DMS153 treated with DMSO at 0.1 percent for 48 hours (cell line): ENCODE data around the gene CYFIP1.

ENCODE experiments used
- DNase-seq: peaks from one replicate; lab custom pipeline; 2025; ENCODE audit not compliant: unreplicated experiment; lab: John Stamatoyannopoulos, UW

CYFIP1 gene

DNA sequence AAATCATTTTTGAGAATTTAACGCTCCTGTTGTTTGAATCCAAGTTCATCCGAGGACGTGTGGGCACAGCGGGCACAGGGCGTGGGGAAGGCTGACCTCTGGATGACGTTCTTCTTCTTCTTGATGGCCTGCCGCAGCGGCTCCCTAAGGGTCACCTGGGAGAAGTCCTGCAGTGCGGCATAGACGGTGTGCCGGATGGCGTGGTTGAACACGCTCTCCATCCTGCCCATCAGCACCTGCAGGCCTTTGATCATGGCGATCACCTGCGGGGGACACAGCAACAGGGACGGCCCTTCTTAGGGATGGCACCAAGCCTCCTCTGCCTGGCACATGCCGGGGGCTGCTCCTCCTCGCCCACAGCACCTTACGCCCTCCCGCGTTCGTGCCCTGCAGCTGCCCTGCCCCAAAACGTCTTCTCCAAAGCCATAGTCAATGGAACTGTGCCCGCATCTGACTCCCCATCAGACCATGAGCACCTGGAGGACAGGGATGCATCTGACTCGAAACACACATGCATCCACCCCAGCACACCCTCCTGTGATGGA, 61.5 kb downstream of the CYFIP1 start:
- no peak for DNase-seq

DNA sequence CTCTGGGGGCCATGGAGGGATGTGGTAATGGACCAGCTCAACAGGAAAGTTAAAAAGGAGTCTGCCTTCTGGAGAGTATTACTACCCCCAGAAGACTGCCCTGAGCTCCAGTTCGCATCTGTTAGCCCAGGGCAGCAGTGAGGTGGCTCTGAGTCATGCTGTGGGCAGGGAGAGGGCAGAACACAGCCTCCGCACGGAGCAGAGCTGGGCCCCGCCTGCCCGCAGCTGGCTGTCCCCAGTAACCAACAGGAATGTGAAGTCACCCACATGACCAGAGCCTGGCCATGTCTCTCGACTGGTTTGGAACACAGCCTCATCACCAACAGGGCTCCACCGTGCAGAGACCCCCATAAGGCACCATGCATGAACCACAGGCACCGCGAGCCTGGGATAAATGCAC, 62.1 kb downstream of the CYFIP1 start:
- no peak for DNase-seq

GRCh38 chr15:22917556-22917955, 62.6 kb downstream of the CYFIP1 start:
- DNase-seq: no peak

- DNase-seq: no peak
Measured at GRCh38 chr15:22916606-22917350, 63.4 kb downstream of the CYFIP1 start.

DNA sequence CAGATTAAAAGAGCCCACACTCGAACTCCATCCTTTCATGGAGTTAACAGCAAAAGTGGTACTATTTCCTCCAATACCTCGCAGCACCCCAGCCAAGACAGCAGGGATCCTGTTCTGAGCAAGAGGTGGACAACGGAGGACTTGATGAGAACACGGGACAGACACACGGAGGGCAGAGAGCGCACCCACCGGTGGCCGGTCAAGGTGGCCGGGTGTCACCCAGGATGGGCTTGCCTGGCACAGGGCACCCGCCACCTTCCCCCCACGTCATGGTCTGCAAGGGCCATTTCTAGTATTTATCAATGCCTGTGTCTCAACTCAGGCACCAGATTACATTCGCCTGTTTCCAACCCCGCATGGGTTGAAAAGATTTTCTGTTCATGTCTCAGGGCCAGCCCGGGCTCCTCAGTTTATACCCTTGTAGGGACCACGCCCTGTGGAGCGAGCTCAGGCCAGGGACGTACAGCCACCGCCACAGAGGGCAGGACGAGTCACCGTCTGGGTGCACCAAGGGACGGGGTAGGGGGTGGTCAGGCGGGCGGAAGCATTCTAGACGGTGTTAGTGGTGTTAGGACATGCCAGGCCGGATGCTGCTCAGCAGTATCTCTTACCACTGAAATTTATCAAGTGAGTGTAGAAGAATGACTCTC, 64.2 kb downstream of the CYFIP1 start:
- no peak for DNase-seq

GRCh38 chr15:22913646-22914380, 66.4 kb downstream of the CYFIP1 start:
- no peak for DNase-seq

GRCh38 chr15:22912256-22912655, 67.9 kb downstream of the CYFIP1 start:
- no peak for DNase-seq

DNA sequence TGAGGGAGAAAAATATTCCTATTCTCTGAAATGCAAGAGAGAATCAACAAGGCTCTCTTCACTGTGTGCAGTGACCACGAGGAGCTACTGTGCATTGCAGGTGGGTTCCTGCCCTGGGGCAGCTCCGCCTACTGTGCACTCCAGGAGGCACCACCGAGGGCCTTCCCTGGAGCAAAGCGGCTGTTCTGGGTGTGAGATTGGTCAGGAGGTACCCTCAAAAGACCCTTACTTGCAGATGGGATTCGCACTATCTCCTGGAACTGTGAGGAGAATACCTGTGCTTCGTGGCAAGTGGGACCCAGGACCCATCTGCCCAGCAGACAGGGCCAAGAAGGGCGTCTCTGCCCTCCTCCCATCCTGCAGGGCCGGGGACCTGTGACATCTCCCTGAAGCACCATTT, 68.9 kb downstream of the CYFIP1 start:
- DNase-seq: no peak

- DNase-seq: no peak
Measured at GRCh38 chr15:22908830-22909229, 71.3 kb downstream of the CYFIP1 start.

DNA sequence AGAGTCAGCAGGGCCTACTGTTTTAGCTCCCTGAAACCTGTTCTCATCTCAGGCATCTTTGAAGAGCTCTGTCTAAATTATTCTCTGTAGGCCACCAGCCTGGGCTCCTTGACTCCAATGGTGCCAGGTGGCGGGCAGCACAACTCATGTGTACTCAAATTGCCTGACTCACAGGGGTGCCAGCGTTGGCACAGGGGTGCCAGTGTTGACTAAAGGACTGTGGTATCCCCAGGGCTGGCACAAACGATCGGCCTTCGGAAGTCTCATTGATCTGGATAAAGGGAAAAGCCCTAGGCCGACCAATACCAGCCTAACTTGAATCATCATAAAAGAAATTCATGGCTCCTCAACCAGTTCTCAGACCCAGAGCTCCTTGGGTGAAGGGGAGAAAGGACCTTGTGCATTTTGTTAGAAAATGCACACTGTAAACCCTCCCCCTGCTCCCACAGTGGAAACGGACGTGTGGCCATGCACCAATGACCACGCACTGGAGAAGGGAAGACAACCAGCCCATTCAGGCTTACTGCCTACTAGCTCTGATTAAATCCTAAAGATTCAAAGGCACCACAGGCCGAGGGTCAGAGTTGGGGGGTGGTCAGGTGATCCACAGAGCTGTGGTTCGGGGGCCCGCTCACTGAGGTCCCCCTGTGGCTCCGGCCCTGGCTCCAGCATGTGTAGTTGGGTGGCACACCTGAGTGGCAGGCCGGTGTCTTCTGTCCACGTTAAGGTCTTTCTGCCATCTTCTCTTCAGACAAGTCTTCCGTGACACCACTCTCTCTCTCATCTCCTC, 72.8 kb downstream of the CYFIP1 start:
- no peak for DNase-seq

- no peak for DNase-seq
Measured at GRCh38 chr15:22904736-22905135, 75.4 kb downstream of the CYFIP1 start.

GRCh38 chr15:22903961-22904534, 76.1 kb downstream of the CYFIP1 start:
- DNase-seq: peak; percentile 16

- no peak for DNase-seq
Measured at GRCh38 chr15:22903427-22903826, 76.7 kb downstream of the CYFIP1 start.

DNA sequence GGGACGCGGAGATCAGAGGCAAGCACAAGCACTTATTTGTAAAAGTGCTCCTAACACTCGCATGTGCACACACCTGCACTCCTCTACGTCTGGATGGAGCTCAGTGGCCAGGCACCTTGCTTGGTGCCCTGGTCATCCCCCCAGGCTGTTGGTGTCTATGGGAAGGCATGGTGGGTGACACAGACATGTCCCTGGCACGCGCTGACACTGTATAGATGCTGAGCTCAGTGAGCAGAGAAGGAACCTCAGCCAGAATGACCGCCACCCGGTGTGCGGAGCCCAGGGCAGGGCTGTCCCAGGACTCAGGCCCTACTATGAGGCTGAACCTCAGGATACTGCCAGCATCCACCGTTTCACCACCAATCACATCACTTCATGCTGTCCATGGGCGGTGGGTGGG, 77.2 kb downstream of the CYFIP1 start:
- no peak for DNase-seq

GRCh38 chr15:22902578-22902977, 77.6 kb downstream of the CYFIP1 start:
- no peak for DNase-seq

DNA sequence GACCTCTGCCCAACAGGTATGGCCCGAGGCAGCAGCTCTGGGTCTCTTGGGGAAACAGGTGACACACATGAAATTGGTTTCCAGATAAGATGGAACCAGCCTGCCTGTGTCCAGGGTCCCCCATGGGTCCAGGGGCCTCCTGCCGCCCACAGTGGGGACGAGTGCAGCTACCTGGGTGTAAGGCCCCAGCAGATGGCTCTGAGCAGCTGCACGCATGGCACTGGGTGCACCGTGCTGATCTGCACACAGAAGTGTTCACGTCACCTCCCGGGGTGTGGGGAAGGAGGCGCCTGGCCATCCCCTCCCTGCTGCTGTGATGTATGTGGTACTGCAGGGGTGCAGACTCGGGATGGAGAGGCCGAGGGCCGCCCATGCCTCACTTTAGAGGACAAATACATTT, 78.1 kb downstream of the CYFIP1 start:
- no peak for DNase-seq

DNA sequence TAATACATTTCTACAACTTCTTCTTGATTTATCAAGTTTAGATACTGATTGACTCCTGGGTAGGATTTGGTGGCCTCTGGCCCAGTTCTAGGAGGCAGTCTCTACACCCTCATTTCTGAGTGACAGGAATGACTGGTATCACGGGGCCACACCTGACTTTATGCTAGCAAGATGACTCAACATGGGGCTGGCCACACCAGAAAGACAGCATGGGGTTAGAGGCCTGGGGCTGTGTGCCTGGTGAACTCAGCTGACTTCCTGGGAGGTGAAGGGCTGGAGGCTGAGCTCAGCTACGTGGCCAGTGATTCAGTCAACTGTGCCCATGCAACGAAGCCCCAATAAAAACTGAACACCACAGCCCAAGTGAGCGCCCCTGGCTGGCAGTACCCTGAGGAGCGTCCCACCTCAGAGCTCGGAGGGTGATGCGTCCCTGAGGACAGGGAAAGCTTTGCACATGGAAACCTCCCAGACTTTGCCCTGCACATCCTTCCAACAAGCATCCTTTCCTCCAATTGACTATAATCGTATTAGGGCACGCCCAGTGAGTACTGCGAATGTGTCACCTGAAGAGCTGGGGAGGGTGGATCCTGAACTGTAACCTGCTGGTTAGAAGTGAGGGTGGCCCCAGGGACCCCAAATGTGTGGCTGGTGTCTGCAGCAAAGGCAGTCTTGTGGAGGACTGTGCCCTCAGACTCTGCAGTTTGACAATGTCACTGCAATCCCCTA, 84.5 kb downstream of the CYFIP1 start:
- no peak for DNase-seq

DNA sequence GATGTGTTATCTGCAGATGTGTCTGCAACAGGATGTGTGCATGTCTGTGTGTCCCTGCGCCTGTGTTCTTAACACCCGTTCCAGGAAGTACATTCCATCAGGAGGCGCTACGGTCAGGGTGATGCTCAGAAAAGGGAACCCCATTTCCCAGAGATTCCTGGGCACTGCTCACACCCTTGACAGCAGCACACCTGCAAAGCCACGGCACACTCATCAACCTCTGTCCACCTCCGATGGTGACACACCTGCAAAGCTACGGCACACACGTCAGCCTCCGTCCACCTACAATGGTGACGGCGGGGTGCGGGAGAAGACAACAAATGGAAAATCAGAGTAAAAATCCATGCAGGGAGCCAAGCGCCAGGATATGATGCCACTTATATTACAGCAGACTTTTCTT, 86.3 kb downstream of the CYFIP1 start:
- DNase-seq: no peak

DNA sequence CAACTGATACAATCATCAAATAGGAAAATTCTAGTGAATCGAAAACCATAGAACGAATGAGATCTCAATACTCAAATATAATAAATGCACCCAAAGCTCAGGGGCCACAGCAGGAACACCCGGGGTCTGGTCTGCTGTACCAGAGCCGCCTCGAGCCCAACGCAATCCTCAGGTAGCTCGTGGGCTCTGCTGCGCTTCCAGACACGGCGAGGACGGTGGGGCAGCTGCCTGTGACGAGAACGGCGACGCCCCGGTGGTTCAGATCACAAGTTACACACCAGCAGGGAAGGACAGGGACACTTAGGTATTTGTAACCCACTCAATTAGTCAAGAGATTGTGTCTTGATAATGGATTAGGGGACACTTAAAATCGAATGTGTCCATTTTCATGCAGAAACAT, 87.1 kb downstream of the CYFIP1 start:
- no peak for DNase-seq

DNA sequence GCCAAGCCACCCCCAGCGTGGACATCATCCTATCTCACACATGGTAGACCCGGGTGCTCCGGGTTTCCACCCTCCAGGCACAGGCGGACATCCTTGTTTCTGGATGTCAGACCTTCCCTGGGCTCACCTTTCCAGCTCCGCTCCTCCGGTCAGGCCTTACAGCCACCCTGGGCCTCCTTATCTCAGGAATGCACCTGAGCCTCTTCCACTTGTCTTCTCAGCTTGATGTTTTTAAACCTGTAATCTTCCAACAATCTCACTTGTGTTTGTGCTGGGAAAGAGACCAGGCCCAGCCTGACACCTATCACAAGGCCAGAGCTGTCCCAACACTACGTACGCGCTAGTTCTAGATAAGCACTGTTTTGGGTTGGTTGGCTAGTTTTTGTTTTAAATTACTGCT, 87.8 kb downstream of the CYFIP1 start:
- DNase-seq: no peak
